GM12873 (cell line): Measurements from ENCODE around the gene ALX3.

Experiments used
- TF ChIP-seq, protein P1 (sequence below): IDR thresholded peaks from 2 replicates; pipeline ENCODE4 v1.5.1; 2012; ENCODE audit warnings: low read depth, mild to moderate bottlenecking, moderate library complexity, low read length, control low read depth; ENCODE audit not compliant: insufficient read depth; ENCODE audit errors: missing control alignments

ALX3 gene

DNA sequence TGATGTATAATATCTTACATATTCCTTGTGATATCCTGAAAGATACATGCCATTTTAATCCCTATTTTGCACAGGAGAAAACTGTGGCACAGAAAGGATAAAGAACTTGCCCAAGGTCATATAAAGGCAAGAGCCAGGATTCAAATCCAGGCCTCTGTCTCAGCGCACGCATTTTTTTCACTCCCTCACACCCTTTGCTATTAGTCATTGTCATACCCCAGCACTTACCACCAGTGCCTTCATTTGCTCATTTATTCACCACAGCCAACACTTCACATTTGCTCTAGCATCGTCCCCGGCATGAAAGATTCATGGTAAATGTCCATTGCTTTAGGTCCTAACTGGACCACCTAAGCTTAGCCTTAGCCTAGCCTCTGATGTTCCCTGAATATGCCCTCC, 14.2 kb downstream of the ALX3 start:
- TF ChIP-seq, protein P1, sequence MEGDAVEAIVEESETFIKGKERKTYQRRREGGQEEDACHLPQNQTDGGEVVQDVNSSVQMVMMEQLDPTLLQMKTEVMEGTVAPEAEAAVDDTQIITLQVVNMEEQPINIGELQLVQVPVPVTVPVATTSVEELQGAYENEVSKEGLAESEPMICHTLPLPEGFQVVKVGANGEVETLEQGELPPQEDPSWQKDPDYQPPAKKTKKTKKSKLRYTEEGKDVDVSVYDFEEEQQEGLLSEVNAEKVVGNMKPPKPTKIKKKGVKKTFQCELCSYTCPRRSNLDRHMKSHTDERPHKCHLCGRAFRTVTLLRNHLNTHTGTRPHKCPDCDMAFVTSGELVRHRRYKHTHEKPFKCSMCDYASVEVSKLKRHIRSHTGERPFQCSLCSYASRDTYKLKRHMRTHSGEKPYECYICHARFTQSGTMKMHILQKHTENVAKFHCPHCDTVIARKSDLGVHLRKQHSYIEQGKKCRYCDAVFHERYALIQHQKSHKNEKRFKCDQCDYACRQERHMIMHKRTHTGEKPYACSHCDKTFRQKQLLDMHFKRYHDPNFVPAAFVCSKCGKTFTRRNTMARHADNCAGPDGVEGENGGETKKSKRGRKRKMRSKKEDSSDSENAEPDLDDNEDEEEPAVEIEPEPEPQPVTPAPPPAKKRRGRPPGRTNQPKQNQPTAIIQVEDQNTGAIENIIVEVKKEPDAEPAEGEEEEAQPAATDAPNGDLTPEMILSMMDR = no peak

- TF ChIP-seq, protein P1 = no peak
Observed at GRCh38 chr1:110055493-110056284, 14.8 kb downstream of the ALX3 start.

GRCh38 chr1:110053552-110054428, 16.7 kb downstream of the ALX3 start:
- TF ChIP-seq, protein P1 = peak; percentile 100

- TF ChIP-seq, protein P1 = no peak
Observed at GRCh38 chr1:110051262-110051648, 19.2 kb downstream of the ALX3 start.

GRCh38 chr1:110050602-110051261, 19.7 kb downstream of the ALX3 start:
- TF ChIP-seq, protein P1 = no peak

GRCh38 chr1:110049801-110050601, 20.5 kb downstream of the ALX3 start:
- TF ChIP-seq, protein P1 = no peak
